Endothelial cell of umbilical vein (primary cell): ENCODE measurements around the gene NUDT21. TPM values are rescaled to one million over a fixed set of nuclear protein-coding genes. Genes with fewer than 3 reads are reported as not detected.

Experiments
- BruUV-seq: library from RNA; stranded (reverse); fragments of 400-500 nt; replicated peaks from 2 replicates; lab custom pipeline; 2021; lab: Mats Ljungman, UMichigan
- CTCF ChIA-PET: fragments of 300-600, 350-600 bp; sonication (Branson Sonifier 250); formaldehyde crosslinking; loops from one replicate; lab custom pipeline; 2021; ENCODE audit warnings: antibody characterized with exemption, inconsistent platforms; lab: Charles Lee
- POLR2A ChIA-PET: fragments of 300-600, 350-600 bp; sonication (Branson Sonifier 250); formaldehyde crosslinking; loops from one replicate; lab custom pipeline; 2021; ENCODE audit warnings: antibody characterized with exemption, inconsistent platforms; lab: Charles Lee
- DNase-seq: peaks from one replicate; pipeline ENCODE4 v3.0.0-alpha.2; 2011; ENCODE audit warnings: low read depth, low spot score
- FAIRE-seq: peaks from 2 replicates; lab custom pipeline; 2011; peaks lifted over from hg19 to GRCh38; lab: Jason Lieb, UNC
- H2AFZ ChIP-seq: 2 replicates; pipeline ENCODE4 v1.6.0; 2012; ENCODE audit warnings: low read depth, low read length, control low read depth, inconsistent platforms
- H3K27ac ChIP-seq: 2 replicates; pipeline ENCODE4 v1.5.1; 2011; ENCODE audit warnings: low read depth, mild to moderate bottlenecking, control low read depth, low read length, moderate library complexity; ENCODE audit not compliant: insufficient read depth
- H3K27me3 ChIP-seq, 2 experiments: 2 replicates each; pipeline versions ENCODE4 v1.6.0 to v1.6.1; 2011; ENCODE audit warnings: low read length in 2 of 2, mixed read lengths in 1 of 2; ENCODE audit not compliant: control insufficient read depth in 2 of 2, insufficient read depth in 2 of 2
- H3K36me3 ChIP-seq, 2 experiments: 2 replicates in 1 of 2; 3 replicates in 1 of 2; pipeline ENCODE4 v1.5.1; 2011; ENCODE audit warnings: low read length in 2 of 2, mild to moderate bottlenecking in 1 of 2, moderate library complexity in 1 of 2; ENCODE audit not compliant: control insufficient read depth in 2 of 2, insufficient read depth in 2 of 2; ENCODE audit errors: extremely low read depth in 1 of 2
- H3K4me1 ChIP-seq: 3 replicates; pipeline ENCODE4 v1.5.1; 2011; ENCODE audit warnings: mild to moderate bottlenecking, low read length; ENCODE audit not compliant: control insufficient read depth, insufficient read depth; ENCODE audit errors: extremely low read depth
- H3K4me2 ChIP-seq: 2 replicates; pipeline ENCODE4 v1.6.1; 2011; ENCODE audit warnings: low read length, control low read depth, mixed read lengths; ENCODE audit not compliant: insufficient read depth
- H3K4me3 ChIP-seq, 3 experiments: fragments of 200-600 bp in 1 of 3; sonication (generic), shearing (Covaris generic) in 1 of 3; replicated peaks in 1 of 3; 2 replicates each; pipeline ENCODE4 v1.5.1; 2011 to 2016; ENCODE audit warnings: control low read depth in 3 of 3, low read length in 3 of 3, mild to moderate bottlenecking in 2 of 3, inconsistent platforms in 1 of 3, low read depth in 1 of 3, moderate library complexity in 1 of 3; ENCODE audit not compliant: insufficient read depth in 1 of 3
- H3K79me2 ChIP-seq: 2 replicates; pipeline ENCODE4 v1.6.0; 2012; ENCODE audit warnings: low read length, inconsistent platforms; ENCODE audit not compliant: control insufficient read depth, insufficient read depth
- H3K9ac ChIP-seq: replicated peaks from 2 replicates; pipeline ENCODE3; 2011; ENCODE audit warnings: low read length, control low read depth; ENCODE audit not compliant: insufficient read depth; ENCODE audit errors: extremely low read depth
- H3K9me1 ChIP-seq: replicated peaks from 3 replicates; pipeline ENCODE4 v1.6.0; 2011; ENCODE audit warnings: mild to moderate bottlenecking, low read length; ENCODE audit not compliant: control insufficient read depth, insufficient read depth; ENCODE audit errors: extremely low read depth
- H3K9me3 ChIP-seq: replicated peaks from 2 replicates; pipeline ENCODE4 v1.5.1; 2012; ENCODE audit warnings: low read length, inconsistent platforms; ENCODE audit not compliant: control insufficient read depth, insufficient read depth
- H4K20me1 ChIP-seq: replicated peaks from 2 replicates; pipeline ENCODE3; 2011; ENCODE audit warnings: mild to moderate bottlenecking, low read length; ENCODE audit not compliant: control insufficient read depth, insufficient read depth; ENCODE audit errors: extremely low read depth
- CTCF ChIP-seq, 2 donors: IDR thresholded peaks; 1 replicate in 1 of 2; 2 replicates in 1 of 2; pipeline ENCODE4 v1.5.1; 2011; ENCODE audit warnings: low read length in 2 of 2, mild to moderate bottlenecking in 2 of 2, moderate library complexity in 2 of 2, control low read depth in 1 of 2, inconsistent platforms in 1 of 2, low read depth in 1 of 2; ENCODE audit not compliant: insufficient read depth in 1 of 2; ENCODE audit errors: extremely low read depth in 1 of 2
- EZH2 ChIP-seq: IDR thresholded peaks from 2 replicates; pipeline ENCODE4 v1.6.1; 2012; ENCODE audit warnings: borderline replicate concordance, low read depth, mild to moderate bottlenecking, moderate library complexity, low read length, inconsistent platforms; ENCODE audit not compliant: severe bottlenecking
- FOS ChIP-seq: IDR thresholded peaks from 2 replicates; pipeline ENCODE4 v1.6.1; 2011; ENCODE audit warnings: mild to moderate bottlenecking, low read length, moderate library complexity, borderline replicate concordance; ENCODE audit not compliant: insufficient read depth
- GATA2 ChIP-seq: IDR thresholded peaks from 2 replicates; pipeline ENCODE4 v1.7.0; 2011; ENCODE audit warnings: low read depth, mild to moderate bottlenecking, moderate library complexity, mixed read lengths, low read length; ENCODE audit not compliant: insufficient read length, insufficient read depth
- MAX ChIP-seq: IDR thresholded peaks from 2 replicates; pipeline ENCODE4 v1.6.1; 2011; ENCODE audit not compliant: insufficient read depth, insufficient read length
- MYC ChIP-seq: IDR thresholded peaks from one replicate; pipeline ENCODE4 v1.6.1; 2011; ENCODE audit warnings: mild to moderate bottlenecking, low read depth, low read length
- POLR2A ChIP-seq: IDR thresholded peaks from 2 replicates; pipeline ENCODE4 v1.6.1; 2012; ENCODE audit warnings: low read depth, mild to moderate bottlenecking, control low read depth, low read length
- POLR2AphosphoS5 ChIP-seq: IDR thresholded peaks from 2 replicates; pipeline ENCODE4 v1.6.1; 2012; ENCODE audit warnings: low read depth, mild to moderate bottlenecking, control low read depth, low read length, moderate library complexity; ENCODE audit not compliant: insufficient read depth
- dilution Hi-C: fragments of 300-500 bp; cut with MboI; formaldehyde crosslinking; loops from one replicate; pipeline ENCODE4 v1.15.0; 2019; ENCODE audit warnings: low sequenced_read_pairs; ENCODE audit not compliant: extremely low pct_ligation_motif_present
- intact Hi-C: fragments of 100-400 bp; cut with micrococcal nuclease; formaldehyde crosslinking; loops from one replicate; pipeline ENCODE4 v1.10.0; 2022
- polyA plus RNA-seq, 4 experiments: library from polyadenylated mRNA; depleted of rRNA in 3 of 4; stranded (reverse) in 3 of 4; unstranded in 1 of 4; fragments of >200 nt; gene quantifications; 2 replicates each; pipeline versions ENCODE4 v1.2.1 to v1.2.3, GENCODE V29; 2011 to 2012; ENCODE audit warnings: missing spikeins in 1 of 4
- total RNA-seq: library from RNA; stranded (reverse); gene quantifications from 2 replicates; pipeline ENCODE4 v1.2.3, GENCODE V29; 2021

Gene NUDT21
- total and polyA plus RNA-seq, 2 donors (not counting 3 experiments of a cell fraction or from before 2014, with no cell fraction given), result 56.4 to 158 TPM

GRCh38 chr16:56411123-56411522 lies 40.0 kb downstream of the NUDT21 start:
- peaks cover 12 to 15% of the 10 kb centered on the region in 2 experiments for H3K36me3 ChIP-seq
- no peaks in the 10 kb centered on the region for H4K20me1 ChIP-seq
- H3K9me1 ChIP-seq, result no peaks in the 10 kb centered on the region
- dilution Hi-C loops, result no loop called here
- H3K79me2 ChIP-seq, result peaks cover 12% of the 10 kb centered on the region
- no peak for TF ChIP-seq POLR2AphosphoS5
- TF ChIP-seq EZH2, result no peak
- TF ChIP-seq GATA2, result no peak
- TF ChIP-seq POLR2A, result no peak
- TF ChIP-seq MAX, result no peak
- DNase-seq, result no peak
- ChIA-PET POLR2A (no interaction called here), CTCF (interaction anchor here (1.3 kb wide), 1 partner anchor 10 kb away, joined by 3 read pairs; no protein-coding TSS in a partner anchor)
- H2AFZ ChIP-seq, result no peak overlapping the region
- no TSS peak for BruUV-seq
- intact Hi-C loops, result no loop called here
- no peak overlapping the region for H3K27ac ChIP-seq
- H3K9me3 ChIP-seq, result no peaks in the 10 kb centered on the region
- H3K27me3 ChIP-seq, result no peaks in the 10 kb centered on the region
- no peaks in the 10 kb centered on the region for H3K4me1 ChIP-seq
- no peak for FAIRE-seq
- H3K4me2 ChIP-seq, result no peak overlapping the region
- no peak overlapping the region for H3K4me3 ChIP-seq
- H3K9ac ChIP-seq, result no peak overlapping the region

DNA sequence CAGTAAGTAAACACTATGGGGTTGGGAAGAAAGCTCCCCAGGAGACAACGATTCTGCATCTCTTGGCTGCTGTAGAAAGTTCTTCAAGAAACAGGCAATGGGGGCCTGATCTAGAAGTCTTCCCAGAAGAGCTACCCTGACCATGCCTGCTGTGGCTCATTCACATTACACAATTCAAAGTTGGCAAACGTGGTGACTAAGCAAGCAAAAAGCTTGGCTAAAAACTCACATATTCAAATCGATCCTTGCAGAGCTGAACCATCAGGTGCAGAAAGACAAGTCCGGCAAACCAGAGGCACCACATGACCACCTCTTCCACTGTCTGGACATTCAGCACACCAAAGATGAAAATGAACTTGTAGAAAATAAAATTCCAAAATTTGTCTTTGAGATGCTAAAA lies 41.9 kb downstream of the NUDT21 start:
- Histone ChIP-seq H4K20me1 (no peaks in the 10 kb centered on the region), H3K9me1 (no peaks in the 10 kb centered on the region), H3K27me3 (no peaks in the 10 kb centered on the region), H3K4me2 (no peak overlapping the region), H3K79me2 (no peaks in the 10 kb centered on the region), H3K4me3 (no peak overlapping the region), H3K27ac (no peak overlapping the region), H3K9ac (no peak overlapping the region), H3K36me3 (peaks cover 14 to 18% of the 10 kb centered on the region in 2 experiments), H2AFZ (no peak overlapping the region), H3K9me3 (no peaks in the 10 kb centered on the region), H3K4me1 (no peaks in the 10 kb centered on the region)
- BruUV-seq, result no TSS peak
- ChIA-PET POLR2A (no interaction called here), CTCF (interaction anchor here (1.2 kb wide), 1 partner anchor 9 kb away, joined by 3 read pairs; no protein-coding TSS in a partner anchor)
- dilution Hi-C loops, result no loop called here
- intact Hi-C loops, result no loop called here
- DNase-seq (no peak), FAIRE-seq (no peak)
- TF ChIP-seq MYC (no peak), EZH2 (no peak), POLR2A (no peak), FOS (no peak), CTCF (IDR thresholded peaks at IDR 0.05; ENCODE audit: extremely low read depth in 1 of 2, insufficient read depth in 1 of 2, low read depth in 1 of 2, low read length in 2 of 2) (no peak)
